HEK293 (cell line): ENCODE measurements around the gene GPR161.
"Not testable (repeated sequence)": the region's sequence is repeated elsewhere in the genome, so short reads cannot be mapped to it uniquely, and the experiment has no call there.

Experiments used
- CTCF ChIA-PET: fragments of 350-600 bp; formaldehyde crosslinking; extraction: SDS; loops from one replicate; lab custom pipeline; 2021; ENCODE audit warnings: antibody characterized with exemption; lab: Yijun Ruan, JAX
- POLR2A ChIA-PET: fragments of 300-600 bp; formaldehyde crosslinking; extraction: SDS; loops from one replicate; lab custom pipeline; 2020; ENCODE audit warnings: antibody characterized with exemption, inconsistent platforms; lab: Yijun Ruan, JAX
- H3K27ac ChIP-seq: fragments of 200-500 bp; sonication (Bioruptor generic); 2 replicates; pipeline ENCODE4 v1.5.1; 2014; ENCODE audit warnings: low read depth, low read length, control low read depth, inconsistent platforms; ENCODE audit errors: extremely low read depth
- H3K36me3 ChIP-seq, 2 experiments: fragments of 200-500 bp in 1 of 2; sonication (Bioruptor generic) in 1 of 2; 1 replicate in 1 of 2; 2 replicates in 1 of 2; pipeline ENCODE4 v1.5.1; 2014 to 2017; ENCODE audit warnings: inconsistent platforms in 2 of 2, low read length in 2 of 2; ENCODE audit not compliant: control insufficient read depth in 2 of 2, insufficient read depth in 1 of 2
- H3K4me1 ChIP-seq: fragments of 200-500 bp; sonication (Bioruptor generic); 2 replicates; pipeline ENCODE4 v1.5.1; 2014; ENCODE audit warnings: mild to moderate bottlenecking, low read length, inconsistent platforms; ENCODE audit not compliant: control insufficient read depth, insufficient read depth
- H3K4me3 ChIP-seq: 2 replicates; pipeline ENCODE4 v1.5.1; 2011; ENCODE audit warnings: low read depth, mild to moderate bottlenecking, control low read depth, low read length, moderate library complexity
- H3K9me3 ChIP-seq: fragments of 200-500 bp; sonication (Bioruptor generic); 2 replicates; pipeline ENCODE4 v1.5.1; 2014; ENCODE audit warnings: low read depth, low read length, inconsistent platforms; ENCODE audit not compliant: control insufficient read depth, insufficient read depth
- ELK4 ChIP-seq: IDR thresholded peaks from 2 replicates; pipeline ENCODE4 v1.6.1; 2011; ENCODE audit warnings: mild to moderate bottlenecking, low read depth, low read length, borderline replicate concordance
- GLI2 ChIP-seq: fragments of 450-650 bp; formaldehyde crosslinking; IDR thresholded peaks from 2 replicates; pipeline ENCODE4; 2017; ENCODE audit warnings: missing biosample characterization, missing genetic modification characterization, low read depth, borderline replicate concordance
- GLIS1 ChIP-seq: fragments of 450-650 bp; formaldehyde crosslinking; IDR thresholded peaks from 2 replicates; pipeline ENCODE4 v1.5.1; 2016; ENCODE audit warnings: missing biosample characterization, missing genetic modification characterization
- IKZF3 ChIP-seq: fragments of 450-650 bp; IDR thresholded peaks from 2 replicates; pipeline ENCODE4 v1.5.0; 2018; ENCODE audit warnings: missing biosample characterization, mild to moderate bottlenecking, missing genetic modification characterization, moderate library complexity
- KLF10 ChIP-seq: fragments of 450-650 bp; IDR thresholded peaks from 2 replicates; pipeline ENCODE4 v1.5.1; 2018; ENCODE audit warnings: missing biosample characterization, mild to moderate bottlenecking, missing genetic modification characterization
- PATZ1 ChIP-seq: fragments of 450-650 bp; formaldehyde crosslinking; IDR thresholded peaks from 2 replicates; pipeline ENCODE4 v1.5.1; 2016; ENCODE audit warnings: missing biosample characterization, missing genetic modification characterization
- PBX3 ChIP-seq: sonication (generic); formaldehyde crosslinking; IDR thresholded peaks from 2 replicates; pipeline ENCODE4 v1.8.1; 2022; ENCODE audit warnings: mild to moderate bottlenecking, moderate library complexity, missing genetic modification reagents
- SCRT1 ChIP-seq: fragments of 450-650 bp; formaldehyde crosslinking; IDR thresholded peaks from 2 replicates; pipeline ENCODE4 v1.5.1; 2016; ENCODE audit warnings: missing biosample characterization, missing genetic modification characterization, borderline replicate concordance
- SCRT2 ChIP-seq: fragments of 450-650 bp; formaldehyde crosslinking; IDR thresholded peaks from 2 replicates; pipeline ENCODE4 v1.5.1; 2016; ENCODE audit warnings: missing biosample characterization, missing genetic modification characterization
- SP2 ChIP-seq: fragments of 450-650 bp; formaldehyde crosslinking; IDR thresholded peaks from 2 replicates; pipeline ENCODE4 v1.5.1; 2016; ENCODE audit warnings: missing biosample characterization, missing genetic modification characterization
- SP7 ChIP-seq: fragments of 450-650 bp; formaldehyde crosslinking; IDR thresholded peaks from 2 replicates; pipeline ENCODE4 v1.5.1; 2016; ENCODE audit warnings: missing biosample characterization, missing genetic modification characterization
- YY1 ChIP-seq: fragments of 450-650 bp; formaldehyde crosslinking; IDR thresholded peaks from 2 replicates; pipeline ENCODE4 v1.5.1; 2018; ENCODE audit warnings: missing biosample characterization, missing genetic modification characterization
- ZNF16 ChIP-seq: fragments of 450-650 bp; formaldehyde crosslinking; IDR thresholded peaks from 2 replicates; pipeline ENCODE4 v1.5.1; 2016; ENCODE audit warnings: low read depth, missing biosample characterization, missing genetic modification characterization
- ZNF24 ChIP-seq: fragments of 450-650 bp; formaldehyde crosslinking; IDR thresholded peaks from 2 replicates; pipeline ENCODE4 v1.5.1; 2016; ENCODE audit warnings: missing biosample characterization, missing genetic modification characterization
- ZNF311 ChIP-seq: fragments of 450-650 bp; formaldehyde crosslinking; IDR thresholded peaks from 2 replicates; pipeline ENCODE4 v1.5.1; 2017; ENCODE audit warnings: missing biosample characterization, missing genetic modification characterization, borderline replicate concordance
- ZNF510 ChIP-seq: fragments of 450-650 bp; formaldehyde crosslinking; IDR thresholded peaks from 2 replicates; pipeline ENCODE4 v1.5.1; 2018; ENCODE audit warnings: mild to moderate bottlenecking, missing genetic modification characterization, missing biosample characterization; ENCODE audit not compliant: insufficient replicate concordance
- ZNF521 ChIP-seq: fragments of 450-650 bp; formaldehyde crosslinking; IDR thresholded peaks from 2 replicates; pipeline ENCODE4 v1.5.1; 2017; ENCODE audit warnings: missing biosample characterization, mild to moderate bottlenecking, missing genetic modification characterization
- ZNF549 ChIP-seq: fragments of 450-650 bp; IDR thresholded peaks from 2 replicates; pipeline ENCODE4 v1.5.1; 2018; ENCODE audit warnings: missing biosample characterization, missing genetic modification characterization, mild to moderate bottlenecking, inconsistent platforms, moderate library complexity
- ZNF658 ChIP-seq: fragments of 450-650 bp; formaldehyde crosslinking; IDR thresholded peaks from 2 replicates; pipeline ENCODE4; 2016; ENCODE audit warnings: missing biosample characterization, missing genetic modification characterization
- ZNF670 ChIP-seq: fragments of 450-650 bp; formaldehyde crosslinking; IDR thresholded peaks from 2 replicates; pipeline ENCODE4 v1.5.1; 2016; ENCODE audit warnings: missing biosample characterization, missing genetic modification characterization, low read depth
- TF ChIP-seq, protein P1 (sequence below): fragments of 450-650 bp; formaldehyde crosslinking; IDR thresholded peaks from 2 replicates; pipeline ENCODE4 v1.5.1; 2016; ENCODE audit warnings: missing biosample characterization, missing genetic modification characterization

Gene GPR161

DNA sequence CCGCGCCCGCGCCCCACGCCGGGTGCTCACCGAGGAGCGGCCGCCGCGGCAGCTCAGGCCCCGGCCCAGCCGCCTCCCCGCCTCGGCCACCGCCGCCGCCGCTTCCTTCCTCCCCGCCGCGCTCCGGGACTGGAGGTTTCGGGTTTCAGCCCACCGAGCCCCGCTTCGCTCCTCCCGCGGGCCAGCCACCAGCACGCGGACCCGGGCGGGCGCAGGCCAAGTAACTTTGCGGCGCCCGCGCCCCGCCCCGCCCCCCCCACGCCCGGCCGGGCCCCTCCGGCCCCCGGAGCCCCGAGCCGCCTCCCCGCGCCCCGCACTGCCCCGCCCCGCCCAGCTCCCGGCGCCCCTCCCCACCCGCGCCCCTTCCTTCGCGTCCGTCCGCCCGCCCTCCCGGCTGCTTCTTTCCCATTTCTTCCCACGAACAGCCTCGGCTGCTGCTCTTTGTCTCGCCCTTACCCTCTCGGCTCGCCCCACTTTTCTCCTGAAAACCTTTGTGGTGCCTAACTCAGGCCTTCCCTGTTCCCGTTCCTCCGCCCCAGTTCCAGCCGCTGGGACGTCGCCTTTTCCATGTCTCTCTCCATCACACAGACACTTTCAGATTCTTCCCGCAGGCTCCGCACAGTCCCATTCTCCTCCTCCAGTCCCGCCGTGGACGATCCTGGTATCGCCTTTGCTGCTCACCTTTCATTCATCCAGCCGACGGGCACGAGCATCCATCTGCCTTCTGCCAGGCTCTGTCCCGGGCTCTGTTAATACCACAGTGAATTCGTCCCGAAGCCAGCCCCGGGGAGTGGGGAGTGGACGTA, at the start of gene GPR161 (continued):
- TF ChIP-seq GLIS1 (tag by site-specific recombination) (no peak), ZNF521 (tag by site-specific recombination) (no peak), SP2 (tag by site-specific recombination) (peak; percentile 53), ZNF670 (tag by site-specific recombination) (no peak), ELK4 (no peak), ZNF24 (no peak), ZNF16 (tag by site-specific recombination) (no peak), GLI2 (tag by site-specific recombination) (no peak), IKZF3 (tag by site-specific recombination) (peak; percentile 42; the same call in 1 of the 2 replicates), KLF10 (no peak), PATZ1 (tag by site-specific recombination) (peak; percentile 57), PBX3 (no peak), SP7 (peak; percentile 54), ZNF510 (tag by site-specific recombination) (no peak), ZNF549 (tag by site-specific recombination) (no peak), ZNF658 (tag by site-specific recombination) (no peak), YY1 (tag by site-specific recombination) (no peak), ZNF311 (tag by site-specific recombination) (no peak)
- TF ChIP-seq, protein P1, sequence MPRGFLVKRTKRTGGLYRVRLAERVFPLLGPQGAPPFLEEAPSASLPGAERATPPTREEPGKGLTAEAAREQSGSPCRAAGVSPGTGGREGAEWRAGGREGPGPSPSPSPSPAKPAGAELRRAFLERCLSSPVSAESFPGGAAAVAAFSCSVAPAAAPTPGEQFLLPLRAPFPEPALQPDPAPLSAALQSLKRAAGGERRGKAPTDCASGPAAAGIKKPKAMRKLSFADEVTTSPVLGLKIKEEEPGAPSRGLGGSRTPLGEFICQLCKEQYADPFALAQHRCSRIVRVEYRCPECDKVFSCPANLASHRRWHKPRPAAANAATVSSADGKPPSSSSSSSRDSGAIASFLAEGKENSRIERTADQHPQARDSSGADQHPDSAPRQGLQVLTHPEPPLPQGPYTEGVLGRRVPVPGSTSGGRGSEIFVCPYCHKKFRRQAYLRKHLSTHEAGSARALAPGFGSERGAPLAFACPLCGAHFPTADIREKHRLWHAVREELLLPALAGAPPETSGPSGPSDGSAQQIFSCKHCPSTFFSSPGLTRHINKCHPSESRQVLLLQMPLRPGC (tag by site-specific recombination) = no peak
- TF ChIP-seq, all 188 proteins: peak for 36

DNA sequence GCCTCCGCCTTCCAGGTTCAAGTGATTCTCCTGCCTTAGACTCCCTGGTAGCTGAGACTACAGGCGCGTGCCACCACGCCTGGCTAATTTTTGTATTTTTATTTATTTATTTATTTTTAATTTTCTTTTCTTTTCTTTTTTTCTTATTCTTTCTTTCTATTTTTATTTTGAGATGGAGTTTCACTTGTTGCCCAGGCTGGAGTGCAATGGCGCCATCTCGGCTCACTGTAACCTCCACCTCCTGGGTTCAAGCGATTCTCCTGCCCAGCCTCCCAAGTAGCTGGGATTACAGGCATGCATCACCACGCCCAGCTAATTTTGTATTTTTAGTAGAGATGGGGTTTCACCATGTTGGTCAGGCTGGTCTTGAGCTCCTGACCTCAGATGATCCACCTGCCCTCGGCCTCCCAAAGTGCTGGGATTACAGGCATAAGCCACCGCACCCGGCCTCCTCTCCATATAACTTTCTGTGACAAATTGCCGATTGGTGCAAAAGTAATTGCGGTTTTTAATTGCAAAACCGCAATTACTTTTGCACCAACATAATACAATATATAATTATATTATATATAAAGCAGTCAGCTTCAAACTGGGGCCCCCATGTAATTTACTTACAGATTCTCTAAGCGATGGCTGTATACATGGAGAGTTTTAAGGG, 44.5 kb upstream of the GPR161 start:
- not testable (repeated sequence) for H3K27ac ChIP-seq, H3K9me3 ChIP-seq, H3K4me3 ChIP-seq, H3K4me1 ChIP-seq, H3K36me3 ChIP-seq
- TF ChIP-seq SCRT1 (tag by site-specific recombination) = peak; percentile 54; the same call in 1 of the 2 replicates
- TF ChIP-seq SCRT2 = peak; percentile 83
- POLR2A ChIA-PET = interaction anchor here (0.7 kb wide), 1 partner anchor 121 kb away, joined by 4 read pairs; no protein-coding TSS in a partner anchor
- CTCF ChIA-PET = interaction anchor here (0.6 to 1.8 kb wide), 5 partner anchors 37 to 195 kb away, joined by 3 to 5 read pairs (median 3); no protein-coding TSS in a partner anchor
